HFF-Myc (cell line): Measurements from ENCODE around the gene NRG2.

ENCODE experiments used
- DNase-seq: peaks from one replicate; pipeline ENCODE4 v3.0.0-alpha.2; 2011; ENCODE audit warnings: low read depth; ENCODE audit errors: extremely low read depth
- H3K4me3 ChIP-seq: replicated peaks from 2 replicates; pipeline ENCODE4 v1.5.1; 2011; ENCODE audit warnings: low read depth, mild to moderate bottlenecking, control low read depth, low read length
- CTCF ChIP-seq: IDR thresholded peaks from 2 replicates; pipeline ENCODE4 v1.5.1; 2012; ENCODE audit warnings: mild to moderate bottlenecking, low read depth, low read length, control low read depth; ENCODE audit errors: missing control alignments

Gene NRG2

GRCh38 chr5:139897342-139897741 is 145.8 kb downstream of the NRG2 start:
- no peak for TF ChIP-seq CTCF
- H3K4me3 ChIP-seq, result no peak overlapping the region
- no peak for DNase-seq

GRCh38 chr5:139896718-139897117 is 146.4 kb downstream of the NRG2 start:
- no peak for TF ChIP-seq CTCF
- DNase-seq, result no peak
- H3K4me3 ChIP-seq, result no peak overlapping the region

GRCh38 chr5:139895647-139896046 is 147.5 kb downstream of the NRG2 start:
- no peak for TF ChIP-seq CTCF
- H3K4me3 ChIP-seq, result no peak overlapping the region
- no peak for DNase-seq

GRCh38 chr5:139895046-139895445 is 148.1 kb downstream of the NRG2 start:
- H3K4me3 ChIP-seq, result no peak overlapping the region
- no peak for TF ChIP-seq CTCF

GRCh38 chr5:139893873-139894272 is 149.2 kb downstream of the NRG2 start:
- no peak for DNase-seq
- no peak for TF ChIP-seq CTCF

More at GRCh38 chr5:139895046-139895445, 148.1 kb downstream of the NRG2 start:
- DNase-seq, result no peak

GRCh38 chr5:139889410-139889809 is 153.7 kb downstream of the NRG2 start:
- H3K4me3 ChIP-seq, result no peak overlapping the region
- no peak for TF ChIP-seq CTCF
- no peak for DNase-seq

More at GRCh38 chr5:139893873-139894272, 149.2 kb downstream of the NRG2 start:
- H3K4me3 ChIP-seq, result no peak overlapping the region

GRCh38 chr5:139888370-139888769 is 154.7 kb downstream of the NRG2 start:
- DNase-seq, result no peak
- no peak for TF ChIP-seq CTCF

More at GRCh38 chr5:139888370-139888769, 154.7 kb downstream of the NRG2 start:
- H3K4me3 ChIP-seq, result no peak overlapping the region
